Activated CD4-positive, alpha-beta T cell treated with anti-CD3 and anti-CD28 coated beads for 36 hours (primary cell): Measurements from ENCODE around the gene FRMD3. TPM values are rescaled to one million over a fixed set of nuclear protein-coding genes. Genes with fewer than 3 reads are reported as not detected.
"Not testable (repeated sequence)": the region's sequence is repeated elsewhere in the genome, so short reads cannot be mapped to it uniquely, and the experiment has no call there.

ENCODE experiments used
- ATAC-seq: fragments of 200-7000 bp; cut with Tn5 transposase; one replicate; pipeline ENCODE4 v1.10.0; 2021; ENCODE audit warnings: mild to moderate bottlenecking, moderate library complexity
- CTCF ChIA-PET: fragments of 350-600 bp; sonication (Branson Sonifier 250); formaldehyde crosslinking; loops from one replicate; lab custom pipeline; 2021; ENCODE audit warnings: antibody characterized with exemption; lab: Charles Lee
- POLR2A ChIA-PET: fragments of 350-600 bp; sonication (Branson Sonifier 250); formaldehyde crosslinking; loops from one replicate; lab custom pipeline; 2021; ENCODE audit warnings: antibody characterized with exemption, inconsistent platforms; lab: Charles Lee
- DNase-seq: peaks from one replicate; pipeline ENCODE4 v3.0.0-alpha.2; 2020
- H3K27ac Mint-ChIP-seq: one replicate; pipeline ENCODE4 v1.8.0; 2021; ENCODE audit warnings: mixed read lengths
- H3K27me3 Mint-ChIP-seq: one replicate; pipeline ENCODE4 v1.8.0; 2021; ENCODE audit warnings: mixed read lengths
- H3K36me3 Mint-ChIP-seq: one replicate; pipeline ENCODE4 v1.8.0; 2021; ENCODE audit warnings: low read depth, mixed read lengths
- H3K4me1 Mint-ChIP-seq: one replicate; pipeline ENCODE4 v1.8.0; 2021; ENCODE audit warnings: mixed read lengths
- H3K4me3 Mint-ChIP-seq: one replicate; pipeline ENCODE4 v1.8.0; 2021; ENCODE audit warnings: mild to moderate bottlenecking, moderate library complexity, mixed read lengths
- H3K9me3 Mint-ChIP-seq: one replicate; pipeline ENCODE4 v1.8.0; 2021; ENCODE audit warnings: low read depth, mixed read lengths
- intact Hi-C, 2 experiments: fragments of 100-400 bp; cut with DNase I in 1 of 2; cut with micrococcal nuclease in 1 of 2; formaldehyde crosslinking; loops; one replicate each; pipeline versions ENCODE4 v1.14.2 to v1.15.1; 2022 to 2024; cut with DNase I, micrococcal nuclease
- total RNA-seq, 2 experiments: library from RNA; stranded (reverse); gene quantifications; one replicate each; pipeline ENCODE4 v1.2.3, GENCODE V29; 2021

The FRMD3 gene
- total RNA-seq, 2 experiments from 2014 or later, result 0.35 to 0.46 TPM

GRCh38 chr9:83387401-83388185 is 150.6 kb downstream of the FRMD3 start:
- CTCF ChIA-PET, result no interaction called here
- Mint-ChIP-seq H3K36me3 (no peaks in the 10 kb centered on the region), H3K4me1 (no peaks in the 10 kb centered on the region), H3K4me3 (no peak overlapping the region), H3K27ac (no peak overlapping the region), H3K9me3 (peaks cover 4% of the 10 kb centered on the region), H3K27me3 (no peaks in the 10 kb centered on the region)
- DNase-seq, result no peak
- no peak for ATAC-seq
- POLR2A ChIA-PET, result no interaction called here
- intact Hi-C loops, result no loop called here

- Mint-ChIP-seq H3K36me3 (no peaks in the 10 kb centered on the region), H3K27me3 (no peaks in the 10 kb centered on the region), H3K4me1 (no peaks in the 10 kb centered on the region), H3K27ac (no peak overlapping the region), H3K4me3 (no peak overlapping the region), H3K9me3 (peaks cover 4% of the 10 kb centered on the region)
- ChIA-PET POLR2A (no interaction called here), CTCF (interaction anchor here (0.7 kb wide), 1 partner anchor 31 kb away, joined by 3 read pairs; no protein-coding TSS in a partner anchor)
- intact Hi-C loops, result no loop called here
- DNase-seq (no peak), ATAC-seq (no peak)
Measured at GRCh38 chr9:83385317-83385716, 152.9 kb downstream of the FRMD3 start.

GRCh38 chr9:83384214-83384613 is 154.0 kb downstream of the FRMD3 start:
- H3K27me3 Mint-ChIP-seq, result no peaks in the 10 kb centered on the region
- no peaks in the 10 kb centered on the region for H3K36me3 Mint-ChIP-seq
- no peaks in the 10 kb centered on the region for H3K4me1 Mint-ChIP-seq
- intact Hi-C loops, result no loop called here
- ATAC-seq, result no peak
- H3K9me3 Mint-ChIP-seq, result peaks cover 4% of the 10 kb centered on the region
- H3K27ac Mint-ChIP-seq, result no peak overlapping the region
- DNase-seq, result no peak
- CTCF ChIA-PET, result no interaction called here
- no peak overlapping the region for H3K4me3 Mint-ChIP-seq
- POLR2A ChIA-PET, result no interaction called here

- no peaks in the 10 kb centered on the region for H3K27me3 Mint-ChIP-seq
- CTCF ChIA-PET, result interaction anchor here (0.8 kb wide), 1 partner anchor 34 kb away, joined by 3 read pairs; no protein-coding TSS in a partner anchor
Measured at GRCh38 chr9:83383034-83383433, 155.2 kb downstream of the FRMD3 start.

GRCh38 chr9:83382421-83382820 is 155.8 kb downstream of the FRMD3 start:
- Mint-ChIP-seq H3K4me3 (no peak overlapping the region), H3K27ac (no peak overlapping the region), H3K27me3 (no peaks in the 10 kb centered on the region), H3K4me1 (no peaks in the 10 kb centered on the region), H3K9me3 (peaks cover 4% of the 10 kb centered on the region), H3K36me3 (no peaks in the 10 kb centered on the region)
- DNase-seq (no peak), ATAC-seq (no peak)
- CTCF ChIA-PET, result interaction anchor here (0.6 to 0.8 kb wide), 2 partner anchors 35 to 738 kb away, joined by 3 read pairs; no protein-coding TSS in a partner anchor
- intact Hi-C loops, result no loop called here
- POLR2A ChIA-PET, result interaction anchor here (0.6 kb wide), 2 partner anchors 10 to 82 kb away, joined by 3 to 6 read pairs; no protein-coding TSS in a partner anchor

More at GRCh38 chr9:83383034-83383433, 155.2 kb downstream of the FRMD3 start:
- peaks cover 4% of the 10 kb centered on the region for H3K9me3 Mint-ChIP-seq
- DNase-seq (no peak), ATAC-seq (no peak)
- H3K4me1 Mint-ChIP-seq, result no peaks in the 10 kb centered on the region
- POLR2A ChIA-PET, result interaction anchor here (0.6 kb wide), 1 partner anchor 11 kb away, joined by 3 read pairs; no protein-coding TSS in a partner anchor
- H3K36me3 Mint-ChIP-seq, result no peaks in the 10 kb centered on the region
- no peak overlapping the region for H3K27ac Mint-ChIP-seq
- no peak overlapping the region for H3K4me3 Mint-ChIP-seq
- intact Hi-C loops, result no loop called here

GRCh38 chr9:83379045-83379444 is 159.2 kb downstream of the FRMD3 start:
- DNase-seq (no peak), ATAC-seq (no peak)
- peaks cover 4% of the 10 kb centered on the region for H3K9me3 Mint-ChIP-seq
- H3K27me3 Mint-ChIP-seq, result no peaks in the 10 kb centered on the region
- ChIA-PET CTCF (interaction anchor here (1.3 kb wide), 1 partner anchor 44 kb away, joined by 4 read pairs; no protein-coding TSS in a partner anchor), POLR2A (interaction anchor here (0.6 kb wide), 1 partner anchor 115 kb away, joined by 4 read pairs; no protein-coding TSS in a partner anchor)
- H3K4me1 Mint-ChIP-seq, result no peaks in the 10 kb centered on the region
- no peaks in the 10 kb centered on the region for H3K36me3 Mint-ChIP-seq
- intact Hi-C loops, result no loop called here
- no peak overlapping the region for H3K27ac Mint-ChIP-seq
- no peak overlapping the region for H3K4me3 Mint-ChIP-seq

GRCh38 chr9:83372957-83373356 is 165.2 kb downstream of the FRMD3 start:
- Mint-ChIP-seq H3K27me3 (no peaks in the 10 kb centered on the region), H3K27ac (no peak overlapping the region), H3K9me3 (no peaks in the 10 kb centered on the region), H3K4me1 (no peaks in the 10 kb centered on the region), H3K36me3 (no peaks in the 10 kb centered on the region), H3K4me3 (no peak overlapping the region)
- no peak for ATAC-seq
- CTCF ChIA-PET, result no interaction called here
- DNase-seq, result no peak
- intact Hi-C loops, result no loop called here
- POLR2A ChIA-PET, result no interaction called here

GRCh38 chr9:83367326-83367725 is 170.9 kb downstream of the FRMD3 start:
- Mint-ChIP-seq H3K27ac (no peak overlapping the region), H3K4me1 (no peaks in the 10 kb centered on the region), H3K4me3 (no peak overlapping the region), H3K27me3 (no peaks in the 10 kb centered on the region), H3K9me3 (no peaks in the 10 kb centered on the region), H3K36me3 (no peaks in the 10 kb centered on the region)
- intact Hi-C loops, result no loop called here
- DNase-seq (no peak), ATAC-seq (no peak)
- POLR2A ChIA-PET, result no interaction called here
- CTCF ChIA-PET, result interaction anchor here (0.6 kb wide), 2 partner anchors 28 to 55 kb away, joined by 3 to 4 read pairs; no protein-coding TSS in a partner anchor

GRCh38 chr9:83362341-83362995 is 175.7 kb downstream of the FRMD3 start:
- H3K4me1 Mint-ChIP-seq, result no peaks in the 10 kb centered on the region
- H3K27me3 Mint-ChIP-seq, result no peaks in the 10 kb centered on the region
- ATAC-seq (no peak), DNase-seq (no peak)
- intact Hi-C loops, result no loop called here
- no peak overlapping the region for H3K27ac Mint-ChIP-seq
- ChIA-PET POLR2A (no interaction called here), CTCF (interaction anchor here (1.4 kb wide), 1 partner anchor 30 kb away, joined by 3 read pairs; no protein-coding TSS in a partner anchor)
- H3K36me3 Mint-ChIP-seq, result no peaks in the 10 kb centered on the region
- H3K9me3 Mint-ChIP-seq, result peaks cover 2% of the 10 kb centered on the region
- H3K4me3 Mint-ChIP-seq, result no peak overlapping the region

GRCh38 chr9:83359039-83359438 is 179.2 kb downstream of the FRMD3 start:
- Mint-ChIP-seq H3K36me3 (no peaks in the 10 kb centered on the region), H3K27ac (no peak overlapping the region), H3K9me3 (peaks cover 4% of the 10 kb centered on the region), H3K4me1 (no peaks in the 10 kb centered on the region), H3K4me3 (no peak overlapping the region), H3K27me3 (no peaks in the 10 kb centered on the region)
- DNase-seq (no peak), ATAC-seq (no peak)
- ChIA-PET POLR2A (no interaction called here), CTCF (no interaction called here)
- intact Hi-C loops, result no loop called here

- H3K27me3 Mint-ChIP-seq, POLR2A ChIA-PET, H3K36me3 Mint-ChIP-seq, H3K4me3 Mint-ChIP-seq, CTCF ChIA-PET, DNase-seq, ATAC-seq, H3K4me1 Mint-ChIP-seq, intact Hi-C loops, H3K27ac Mint-ChIP-seq, H3K9me3 Mint-ChIP-seq: not testable (repeated sequence)
Measured at GRCh38 chr9:83358493-83358892, 179.7 kb downstream of the FRMD3 start.
